Measurements from ENCODE around the gene ANXA5. TPM values are rescaled to one million over a fixed set of nuclear protein-coding genes. Genes with fewer than 3 reads are reported as not detected.
"Not testable (repeated sequence)": the region's sequence is repeated elsewhere in the genome, so short reads cannot be mapped to it uniquely, and the experiment has no call there.

The ANXA5 gene
- total RNA-seq, 1 donor from 2014 or later: 382 TPM

- ATAC-seq (no peak), DNase-seq (no peak)
- Histone ChIP-seq H3K27me3 (no peaks in the 10 kb centered on the region), H3K36me3 (no peaks in the 10 kb centered on the region), H3K27ac (no peak overlapping the region), H3K4me1 (peaks cover 7% of the 10 kb centered on the region), H3K9me3 (no peaks in the 10 kb centered on the region), H3K4me3 (no peak overlapping the region)
- intact Hi-C loops (cut with DNase I): no loop called here
- TF ChIP-seq, protein P1, sequence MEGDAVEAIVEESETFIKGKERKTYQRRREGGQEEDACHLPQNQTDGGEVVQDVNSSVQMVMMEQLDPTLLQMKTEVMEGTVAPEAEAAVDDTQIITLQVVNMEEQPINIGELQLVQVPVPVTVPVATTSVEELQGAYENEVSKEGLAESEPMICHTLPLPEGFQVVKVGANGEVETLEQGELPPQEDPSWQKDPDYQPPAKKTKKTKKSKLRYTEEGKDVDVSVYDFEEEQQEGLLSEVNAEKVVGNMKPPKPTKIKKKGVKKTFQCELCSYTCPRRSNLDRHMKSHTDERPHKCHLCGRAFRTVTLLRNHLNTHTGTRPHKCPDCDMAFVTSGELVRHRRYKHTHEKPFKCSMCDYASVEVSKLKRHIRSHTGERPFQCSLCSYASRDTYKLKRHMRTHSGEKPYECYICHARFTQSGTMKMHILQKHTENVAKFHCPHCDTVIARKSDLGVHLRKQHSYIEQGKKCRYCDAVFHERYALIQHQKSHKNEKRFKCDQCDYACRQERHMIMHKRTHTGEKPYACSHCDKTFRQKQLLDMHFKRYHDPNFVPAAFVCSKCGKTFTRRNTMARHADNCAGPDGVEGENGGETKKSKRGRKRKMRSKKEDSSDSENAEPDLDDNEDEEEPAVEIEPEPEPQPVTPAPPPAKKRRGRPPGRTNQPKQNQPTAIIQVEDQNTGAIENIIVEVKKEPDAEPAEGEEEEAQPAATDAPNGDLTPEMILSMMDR (IDR thresholded peaks at IDR 0.05): no peak
Observed at GRCh38 chr4:121738780-121739535, 42.2 kb upstream of the ANXA5 start.

DNA sequence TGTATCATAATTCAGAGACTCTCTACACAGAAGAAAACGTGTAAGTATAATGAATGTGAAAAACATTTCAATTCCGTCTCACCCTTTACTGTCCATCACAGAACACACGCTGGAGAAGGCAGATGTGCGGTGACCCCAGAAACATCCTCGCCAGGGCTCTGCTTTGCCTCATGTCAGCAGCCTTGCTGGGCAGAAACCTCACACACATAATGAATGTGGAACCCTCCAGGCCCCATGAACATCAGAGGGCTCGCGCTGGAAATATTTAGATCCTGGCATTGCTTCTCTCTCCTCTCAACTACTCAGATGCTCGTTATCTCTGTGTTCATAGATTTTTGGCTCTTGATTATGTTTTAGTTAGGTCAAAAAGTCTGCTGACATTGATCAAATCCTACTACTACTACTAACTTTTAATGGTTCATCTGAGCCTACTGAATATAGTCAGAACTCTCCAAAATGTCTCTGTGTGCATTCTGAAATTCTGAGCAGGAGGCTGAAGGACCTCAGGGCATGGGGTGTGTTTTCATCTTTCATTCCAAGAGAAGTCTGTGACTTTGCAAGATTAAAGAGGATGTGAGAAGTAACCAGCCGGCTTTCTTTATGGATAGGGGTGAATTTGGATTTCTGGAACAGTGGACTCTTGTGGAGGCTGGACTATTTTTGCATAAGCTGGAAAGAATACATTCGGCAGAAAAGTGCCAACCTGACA lies 41.2 kb upstream of the ANXA5 start:
- Histone ChIP-seq H3K4me1 (peaks cover 7% of the 10 kb centered on the region), H3K4me3 (no peak overlapping the region), H3K36me3 (no peaks in the 10 kb centered on the region), H3K9me3 (no peaks in the 10 kb centered on the region), H3K27ac (no peak overlapping the region), H3K27me3 (no peaks in the 10 kb centered on the region)
- TF ChIP-seq, protein P1 (IDR thresholded peaks at IDR 0.05): no peak
- ATAC-seq (no peak), DNase-seq (no peak)
- intact Hi-C loops (cut with DNase I): no loop called here

- TF ChIP-seq, protein P1 (IDR thresholded peaks at IDR 0.05): peak; percentile 49
- no peak for DNase-seq
- peaks cover 7% of the 10 kb centered on the region for H3K4me1 ChIP-seq
- H3K4me3 ChIP-seq: no peak overlapping the region
- ATAC-seq: peak; percentile 64
- intact Hi-C loops (cut with DNase I): no loop called here
- H3K9me3 ChIP-seq: no peaks in the 10 kb centered on the region
- no peaks in the 10 kb centered on the region for H3K27me3 ChIP-seq
- no peak overlapping the region for H3K27ac ChIP-seq
- H3K36me3 ChIP-seq: no peaks in the 10 kb centered on the region
Observed at GRCh38 chr4:121736735-121737351, 40.1 kb upstream of the ANXA5 start.

GRCh38 chr4:121734571-121734970 lies 37.8 kb upstream of the ANXA5 start:
- H3K27me3 ChIP-seq: no peaks in the 10 kb centered on the region
- H3K4me1 ChIP-seq: peaks cover 7% of the 10 kb centered on the region
- H3K9me3 ChIP-seq: no peaks in the 10 kb centered on the region
- DNase-seq (no peak), ATAC-seq (no peak)
- intact Hi-C loops (cut with DNase I): no loop called here
- no peak overlapping the region for H3K4me3 ChIP-seq
- TF ChIP-seq, protein P1 (IDR thresholded peaks at IDR 0.05): no peak
- H3K36me3 ChIP-seq: no peaks in the 10 kb centered on the region
- H3K27ac ChIP-seq: no peak overlapping the region

GRCh38 chr4:121733942-121734341 lies 37.2 kb upstream of the ANXA5 start:
- no peaks in the 10 kb centered on the region for H3K9me3 ChIP-seq
- no peaks in the 10 kb centered on the region for H3K36me3 ChIP-seq
- H3K4me1 ChIP-seq: peaks cover 6% of the 10 kb centered on the region
- no peak overlapping the region for H3K4me3 ChIP-seq
- intact Hi-C loops (cut with DNase I): no loop called here
- no peak overlapping the region for H3K27ac ChIP-seq
- no peaks in the 10 kb centered on the region for H3K27me3 ChIP-seq
- ATAC-seq (no peak), DNase-seq (no peak)
- TF ChIP-seq, protein P1 (IDR thresholded peaks at IDR 0.05): no peak

DNA sequence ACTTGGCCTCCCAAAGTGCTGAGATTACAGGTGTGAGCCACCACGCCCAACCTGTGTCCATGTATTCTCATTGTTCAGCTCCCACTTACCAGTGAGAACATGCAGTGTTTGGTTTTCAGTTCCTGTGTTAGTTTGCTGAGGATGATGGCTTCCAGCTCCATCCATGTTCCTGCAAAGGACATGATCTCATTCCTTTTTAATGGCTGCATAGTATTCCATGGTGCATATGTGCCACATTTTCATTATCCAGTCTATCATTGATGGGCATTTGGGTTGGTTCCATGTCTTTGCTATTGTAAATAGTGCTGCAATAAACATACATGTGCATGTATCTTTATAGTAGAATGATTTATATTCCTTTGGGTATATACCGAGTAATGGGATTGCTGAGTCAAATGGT lies 33.0 kb upstream of the ANXA5 start:
- H3K27ac ChIP-seq; H3K4me1 ChIP-seq; intact Hi-C loops (cut with DNase I); DNase-seq; H3K4me3 ChIP-seq; ATAC-seq; H3K27me3 ChIP-seq; H3K36me3 ChIP-seq; H3K9me3 ChIP-seq: not testable (repeated sequence)
